ENCODE data around the gene CCDC40. TPM values are rescaled to one million over a fixed set of nuclear protein-coding genes. Genes with fewer than 3 reads are reported as not detected.
"Not testable (repeated sequence)": the region's sequence is repeated elsewhere in the genome, so short reads cannot be mapped to it uniquely, and the experiment has no call there.

CCDC40 gene
- total RNA-seq, 1 donor from 2014 or later = 5.8 TPM

DNA sequence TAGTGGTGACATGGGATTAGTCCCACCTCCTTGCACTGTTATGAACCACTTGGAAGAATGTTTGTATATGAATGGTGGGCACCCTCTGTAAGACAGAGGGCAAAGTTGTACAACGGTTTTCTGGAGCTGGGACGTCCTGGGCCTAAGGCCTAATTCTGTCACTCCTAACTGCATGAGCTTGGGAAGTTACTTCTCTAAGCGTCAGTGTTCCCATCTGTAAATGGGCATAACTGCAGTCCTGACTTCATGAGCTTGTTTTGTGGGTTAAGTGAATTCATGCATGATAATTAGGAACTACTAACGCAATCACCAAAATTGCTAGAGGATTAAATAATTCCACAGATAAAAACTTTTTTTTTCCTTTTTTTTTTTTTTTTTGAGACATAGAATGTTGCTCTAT, 2.6 kb upstream of the CCDC40 start:
- intact Hi-C loops (cut with micrococcal nuclease) = no loop called here
- no peak for ATAC-seq
- DNase-seq = no peak

DNA sequence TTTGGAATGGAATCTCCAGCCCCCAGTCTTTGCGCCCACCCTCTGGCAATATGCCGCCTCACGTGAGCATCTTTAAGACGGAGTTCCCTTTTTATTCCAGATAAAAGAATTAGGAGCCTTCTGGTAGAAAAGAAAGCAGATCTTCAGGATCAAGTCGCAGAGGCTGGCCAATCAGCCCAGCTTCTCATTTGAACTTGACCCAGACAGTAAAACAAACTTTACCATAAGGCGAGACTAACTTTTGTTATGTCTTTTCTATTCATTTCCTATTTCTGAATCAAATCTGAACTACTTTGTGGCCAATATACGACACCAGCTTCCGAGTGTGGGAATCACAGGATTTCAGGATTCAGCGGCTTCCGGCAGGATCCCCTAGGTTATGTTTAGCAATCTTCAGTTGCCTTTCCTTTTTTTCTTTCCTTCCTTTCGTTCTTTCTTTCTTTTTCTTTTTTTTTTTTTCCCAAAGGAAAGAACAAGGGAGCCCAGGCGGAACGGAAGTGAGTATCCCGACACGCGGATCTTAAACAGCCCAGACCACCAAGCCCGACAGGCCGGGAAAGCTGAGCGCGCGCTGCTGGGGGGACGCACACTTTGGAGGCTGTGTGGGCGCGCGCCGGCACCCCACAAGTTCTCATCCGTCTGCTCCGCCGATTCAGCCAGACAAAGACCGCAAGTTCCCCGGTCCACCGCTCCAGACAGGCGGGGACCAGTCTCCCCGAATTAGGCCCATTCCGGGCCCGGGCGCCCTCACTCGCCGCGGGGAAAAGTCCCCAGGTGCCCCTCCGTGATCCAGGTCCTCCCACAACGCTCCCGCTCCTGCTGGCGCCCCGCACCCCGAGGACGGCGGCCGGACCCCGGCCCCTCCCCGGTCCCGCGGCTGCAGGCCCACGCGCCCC, 1.4 kb upstream of the CCDC40 start:
- intact Hi-C loops (cut with micrococcal nuclease) = no loop called here
- ATAC-seq (no peak), DNase-seq (peak; percentile 56)

DNA sequence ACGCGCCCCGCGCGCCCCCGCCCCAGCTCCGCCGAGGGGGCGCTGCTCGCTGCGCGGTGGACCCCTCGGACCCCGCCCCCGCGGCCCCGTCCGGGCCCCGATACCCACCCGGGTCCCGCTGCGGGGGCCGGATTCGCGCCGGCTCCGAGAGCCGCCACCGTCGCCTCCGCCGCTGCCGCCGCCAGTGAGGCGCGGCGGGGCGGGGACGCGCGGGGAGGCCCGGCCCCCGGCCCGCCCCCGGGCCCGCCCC, 830 bp upstream of the CCDC40 start, which contains the start of gene TBC1D16:
Gene TBC1D16 (minus strand): TSS at position 186 of the 250 bp plus-strand sequence. CDS start 22,325 bp downstream, outside the sequence.
- ATAC-seq (no peak), DNase-seq (no peak)
- intact Hi-C loops (cut with micrococcal nuclease) = no loop called here

DNA sequence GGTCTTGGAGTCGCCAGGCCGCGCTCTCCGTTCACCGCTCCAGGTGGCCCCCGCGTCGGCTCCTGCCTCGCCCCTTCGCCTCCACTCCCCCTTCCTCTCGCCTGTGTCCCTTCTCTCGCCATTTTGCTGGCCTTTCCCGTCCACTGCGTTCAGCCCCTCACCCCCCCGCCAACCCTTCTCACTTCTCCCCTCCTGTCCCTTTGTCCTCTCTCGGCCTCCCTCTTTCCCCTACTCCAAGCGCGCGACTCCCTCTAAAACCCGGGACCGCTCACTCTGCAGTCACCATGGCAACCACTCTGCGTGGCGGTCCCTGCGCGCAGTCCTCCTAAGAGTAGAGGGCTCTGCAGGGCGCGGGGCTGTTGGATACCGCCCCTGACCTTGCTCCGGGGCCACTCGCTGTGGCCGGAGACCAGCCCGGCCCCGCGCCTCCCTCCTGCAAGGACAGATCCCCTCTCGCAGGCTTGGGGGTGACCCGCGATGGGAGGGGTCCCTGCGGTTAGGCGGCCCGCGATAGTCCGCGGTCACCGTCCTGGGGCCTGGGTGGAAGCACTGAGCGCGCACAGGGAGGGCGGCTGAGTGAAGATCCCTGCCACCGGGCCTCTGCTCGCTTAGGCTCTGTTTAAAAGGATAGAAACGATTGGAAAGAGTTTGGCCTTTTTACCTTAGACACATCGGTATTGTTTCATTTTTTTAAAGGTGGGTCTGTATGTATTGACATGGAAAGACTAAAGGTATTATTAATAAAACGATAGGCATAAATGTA, 454 bp downstream of the CCDC40 start:
- peak; percentile 39 for ATAC-seq
- intact Hi-C loops (cut with micrococcal nuclease) = no loop called here
- DNase-seq = peak; percentile 54

DNA sequence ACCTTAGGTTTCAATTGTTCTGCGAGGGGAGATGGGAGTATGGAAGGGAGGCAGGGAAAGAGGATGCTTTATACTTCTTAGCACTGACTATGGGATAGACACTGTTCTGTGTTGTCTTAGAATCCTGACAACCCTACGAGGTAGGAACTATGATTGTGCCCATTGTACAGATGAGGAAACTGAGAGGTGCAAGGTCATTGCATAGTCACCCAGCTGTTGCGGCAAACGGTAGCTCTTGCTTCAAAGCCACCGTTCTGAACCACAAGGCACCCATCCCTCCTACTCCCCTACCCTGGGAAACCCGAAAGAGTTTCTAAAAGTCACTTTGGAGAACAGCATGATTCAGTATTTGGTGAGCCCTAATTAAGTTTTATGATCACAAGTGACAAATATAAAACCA, 7.5 kb downstream of the CCDC40 start:
- no peak for ATAC-seq
- intact Hi-C loops (cut with micrococcal nuclease) = no loop called here
- no peak for DNase-seq

DNA sequence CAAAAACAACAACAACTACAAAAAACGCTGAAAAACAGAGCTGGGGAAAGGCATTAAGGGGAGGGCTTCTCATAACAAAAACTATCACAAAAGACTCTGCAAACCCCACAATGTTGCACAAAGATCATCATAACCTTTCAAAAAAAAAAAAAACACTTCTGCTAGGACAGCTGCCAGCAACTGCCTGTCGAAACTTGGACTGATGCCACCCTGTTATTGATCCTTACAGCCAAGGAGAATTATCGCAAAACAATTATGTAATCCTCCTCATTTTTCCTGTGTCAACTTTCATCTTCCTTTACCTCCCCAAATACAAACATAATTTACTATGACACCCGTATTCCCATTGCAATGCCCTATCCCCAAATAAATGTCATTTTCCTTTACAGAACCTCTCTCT, 9.3 kb downstream of the CCDC40 start:
- no peak for DNase-seq
- intact Hi-C loops (cut with micrococcal nuclease) = no loop called here
- ATAC-seq = no peak

DNA sequence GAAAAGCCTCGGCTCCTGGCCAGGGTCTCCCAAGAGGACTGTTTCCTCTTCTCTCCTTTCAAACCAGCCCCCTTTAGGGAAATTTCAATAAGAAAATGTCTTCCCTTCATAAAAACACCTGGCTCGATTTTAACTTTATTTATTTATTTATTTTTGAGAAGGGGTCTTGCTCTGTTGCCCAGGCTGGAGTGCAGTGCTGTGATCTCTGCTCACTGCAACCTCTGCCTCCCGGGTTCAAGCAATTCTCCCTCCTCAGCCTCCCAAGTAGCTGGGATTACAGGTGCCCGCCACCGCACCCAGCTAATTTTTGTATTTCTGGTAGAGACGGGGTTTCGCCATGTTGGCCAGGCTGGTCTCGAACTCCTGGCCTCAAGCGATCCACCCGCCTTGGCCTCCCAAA, 10.3 kb downstream of the CCDC40 start:
- intact Hi-C loops (cut with micrococcal nuclease) = not testable (repeated sequence)

DNA sequence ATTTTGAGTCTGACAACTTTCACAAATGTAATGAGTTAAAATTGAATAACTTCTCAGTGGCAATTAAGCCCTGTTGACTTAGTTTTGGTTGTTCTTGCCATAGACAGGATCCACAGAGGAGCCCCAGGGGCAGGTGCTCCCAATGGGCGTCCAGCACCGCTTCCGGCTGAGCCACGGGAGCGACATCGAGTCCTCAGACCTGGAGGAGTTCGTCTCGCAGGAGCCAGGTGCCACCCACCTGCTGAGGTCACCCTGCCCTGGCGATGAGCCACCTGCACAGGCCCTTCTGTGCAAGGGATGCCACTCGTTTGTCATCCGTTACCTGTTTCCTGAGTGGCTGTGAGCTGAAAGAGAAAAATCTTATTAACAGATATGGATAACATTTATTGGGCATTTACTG, 10.7 kb downstream of the CCDC40 start:
- ATAC-seq (no peak), DNase-seq (no peak)
- intact Hi-C loops (cut with micrococcal nuclease) = no loop called here

More for the DNA sequence above, 10.3 kb downstream of the CCDC40 start:
- not testable (repeated sequence) for ATAC-seq, DNase-seq

DNA sequence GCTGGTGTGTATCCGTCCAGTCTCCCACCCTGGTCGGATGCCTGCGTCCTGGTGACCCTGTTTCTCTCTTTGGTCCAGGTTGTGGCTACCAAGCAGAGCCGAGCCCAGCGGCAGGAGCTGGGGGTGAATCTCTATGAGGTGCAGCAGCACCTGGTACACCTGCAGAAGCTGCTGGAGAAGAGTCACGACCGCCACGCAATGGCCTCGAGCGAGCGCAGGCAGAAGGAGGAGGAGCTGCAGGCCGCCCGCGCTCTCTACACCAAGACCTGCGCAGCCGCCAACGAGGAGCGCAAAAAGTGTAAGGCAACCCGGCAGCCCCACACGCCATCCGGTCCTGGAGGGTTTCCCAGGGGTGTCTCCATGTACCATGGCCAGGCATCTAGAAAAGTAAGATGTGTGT, 13.5 kb downstream of the CCDC40 start:
- intact Hi-C loops (cut with micrococcal nuclease) = no loop called here
- ATAC-seq (no peak), DNase-seq (no peak)

DNA sequence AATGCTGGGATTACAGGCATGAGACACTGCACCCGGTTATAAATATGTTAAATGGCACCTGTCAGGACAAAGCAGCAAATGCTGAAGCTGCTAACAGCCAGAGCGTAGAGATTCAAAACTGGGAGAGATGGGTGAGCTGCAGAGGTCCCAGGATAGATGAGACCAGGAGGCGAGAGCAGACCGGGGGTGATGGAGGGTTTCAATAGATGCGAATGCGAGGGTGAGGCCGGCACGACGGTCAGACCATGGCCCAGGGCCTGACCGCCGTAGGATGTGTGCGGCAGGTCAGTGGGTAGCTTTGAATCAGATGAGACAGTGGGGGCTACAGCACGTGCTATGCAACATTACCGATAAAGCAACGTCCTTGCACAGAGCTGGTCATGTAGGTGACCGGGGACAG, 14.3 kb downstream of the CCDC40 start:
- ATAC-seq = no peak
- DNase-seq = no peak
- intact Hi-C loops (cut with micrococcal nuclease) = no loop called here

DNA sequence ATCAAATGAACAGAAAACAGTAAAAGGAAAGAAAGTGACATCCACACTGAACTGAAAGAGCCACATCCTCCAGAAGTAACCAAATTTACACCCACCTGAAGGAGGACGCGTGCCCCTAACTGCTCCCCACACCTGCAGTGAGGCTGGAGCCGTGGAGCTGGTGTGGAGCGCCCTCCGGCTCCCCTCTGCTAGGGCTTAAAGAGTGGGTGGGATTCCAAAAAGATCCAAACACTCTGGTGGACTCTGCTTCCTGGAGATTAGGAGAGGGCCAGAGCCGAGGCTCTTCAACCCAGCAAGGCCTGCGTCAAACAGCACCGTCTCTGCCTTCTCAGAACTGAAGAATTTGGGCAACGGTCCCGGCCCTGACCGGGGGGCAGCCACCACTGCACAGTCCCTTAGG, 15.2 kb downstream of the CCDC40 start:
- ATAC-seq (no peak), DNase-seq (no peak)
- intact Hi-C loops (cut with micrococcal nuclease) = no loop called here

DNA sequence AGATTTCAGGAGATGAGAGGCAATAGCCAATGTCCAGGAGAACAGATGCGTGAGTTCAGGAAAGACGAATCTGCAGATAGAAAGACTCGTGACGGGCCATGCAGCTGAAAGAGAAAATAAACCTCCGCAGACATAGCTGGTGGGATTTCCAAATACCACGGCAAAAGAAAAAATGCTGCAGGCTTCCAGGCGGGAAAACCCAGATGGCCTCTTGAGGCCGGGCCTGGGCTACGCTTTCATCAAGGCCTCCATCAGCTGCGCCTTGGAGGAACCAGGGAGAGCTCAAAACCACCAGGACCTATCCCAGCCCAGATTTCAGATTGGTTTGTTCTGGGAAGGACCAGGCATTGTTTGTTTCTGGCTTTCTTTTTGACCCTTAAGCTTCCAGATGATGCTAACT, 16.7 kb downstream of the CCDC40 start:
- intact Hi-C loops (cut with micrococcal nuclease) = no loop called here

DNA sequence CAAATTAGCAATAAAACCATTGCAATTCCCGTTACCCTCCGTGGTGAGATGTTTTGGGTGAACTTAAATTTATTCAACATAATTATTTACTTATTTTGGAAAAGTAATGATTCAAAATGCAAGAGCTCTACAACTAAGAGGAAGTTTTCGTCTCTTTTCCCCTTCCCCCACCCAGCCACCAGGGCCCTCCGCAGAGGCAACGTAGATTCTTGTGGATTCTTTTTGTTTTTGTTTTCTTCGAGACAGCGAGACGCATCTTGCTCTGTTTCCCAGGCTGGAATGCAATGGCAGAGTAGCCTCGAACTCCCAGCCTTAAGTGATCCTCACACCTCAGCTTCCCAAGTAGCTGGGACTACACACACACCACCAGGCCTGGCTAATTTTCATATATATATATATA, 19.2 kb downstream of the CCDC40 start:
- DNase-seq = no peak
- intact Hi-C loops (cut with micrococcal nuclease) = no loop called here
- ATAC-seq = no peak

More for the DNA sequence above, 16.7 kb downstream of the CCDC40 start:
- ATAC-seq (no peak), DNase-seq (no peak)

DNA sequence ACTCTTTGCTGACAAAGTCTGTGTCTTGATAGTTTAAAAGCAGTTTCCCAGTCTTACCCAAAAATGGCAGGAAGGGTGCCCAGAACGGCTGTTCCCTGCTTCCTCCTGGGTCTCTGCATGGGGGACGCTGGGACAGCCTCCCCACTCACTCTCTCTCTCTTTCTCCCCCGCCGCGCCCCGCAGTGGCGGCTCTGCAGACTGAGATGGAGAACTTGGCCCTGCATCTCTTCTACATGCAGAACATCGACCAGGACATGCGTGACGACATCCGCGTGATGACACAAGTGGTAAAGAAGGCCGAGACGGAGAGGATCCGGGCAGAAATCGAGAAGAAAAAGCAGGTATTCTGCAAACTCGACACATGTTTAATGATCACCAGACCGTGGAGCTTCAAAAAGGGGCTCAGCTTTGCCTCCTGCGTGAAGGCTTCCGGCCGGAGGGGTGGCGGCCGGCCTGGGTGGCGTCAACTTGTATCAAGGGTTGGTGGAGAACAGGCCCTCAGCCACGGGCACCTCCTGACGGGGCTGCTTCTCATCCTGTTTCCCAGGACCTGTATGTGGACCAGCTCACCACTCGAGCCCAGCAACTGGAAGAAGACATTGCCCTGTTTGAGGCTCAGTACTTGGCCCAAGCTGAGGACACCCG, 22.0 kb downstream of the CCDC40 start:
- intact Hi-C loops (cut with micrococcal nuclease) = no loop called here
- DNase-seq (no peak), ATAC-seq (no peak)

DNA sequence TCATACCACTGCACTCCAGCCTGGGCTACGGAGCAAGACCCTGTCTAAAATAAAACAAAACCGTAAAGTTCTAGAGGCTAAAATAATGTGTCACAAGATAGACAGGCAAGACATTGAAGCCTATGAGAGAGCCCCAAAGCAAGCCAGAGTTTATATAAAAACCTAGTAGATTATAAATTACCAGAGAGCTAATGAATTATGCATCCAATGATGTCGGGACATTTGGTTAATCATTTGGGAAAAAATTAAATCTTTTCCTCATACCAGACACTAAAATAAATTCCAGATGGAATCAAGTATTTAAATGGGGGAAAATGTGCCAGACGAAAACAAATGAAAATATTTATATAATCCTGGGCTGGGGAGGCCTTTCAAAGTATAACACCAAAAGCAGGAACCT, 24.2 kb downstream of the CCDC40 start:
- no peak for DNase-seq
- intact Hi-C loops (cut with micrococcal nuclease) = no loop called here
- no peak for ATAC-seq

DNA sequence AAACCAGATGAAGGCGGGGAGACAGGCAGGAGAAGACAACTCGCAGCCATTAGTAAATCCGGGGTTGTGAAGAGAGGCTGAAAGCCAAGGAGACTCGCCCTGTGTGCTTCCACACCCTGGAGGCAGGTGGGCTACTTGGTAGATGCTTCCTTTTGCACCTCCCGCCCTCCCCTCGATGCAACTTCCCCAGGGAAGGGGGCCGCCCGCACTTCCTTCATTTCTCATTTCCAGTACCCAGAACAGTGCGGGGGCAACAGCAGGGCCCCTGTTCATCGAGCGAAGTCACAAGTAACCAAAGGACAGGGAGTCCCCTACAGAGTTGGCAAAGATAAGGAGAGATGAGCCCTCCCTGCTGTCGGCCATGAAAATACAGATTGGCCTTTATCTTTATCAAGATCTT, 25.0 kb downstream of the CCDC40 start:
- ATAC-seq = no peak
- intact Hi-C loops (cut with micrococcal nuclease) = no loop called here

DNA sequence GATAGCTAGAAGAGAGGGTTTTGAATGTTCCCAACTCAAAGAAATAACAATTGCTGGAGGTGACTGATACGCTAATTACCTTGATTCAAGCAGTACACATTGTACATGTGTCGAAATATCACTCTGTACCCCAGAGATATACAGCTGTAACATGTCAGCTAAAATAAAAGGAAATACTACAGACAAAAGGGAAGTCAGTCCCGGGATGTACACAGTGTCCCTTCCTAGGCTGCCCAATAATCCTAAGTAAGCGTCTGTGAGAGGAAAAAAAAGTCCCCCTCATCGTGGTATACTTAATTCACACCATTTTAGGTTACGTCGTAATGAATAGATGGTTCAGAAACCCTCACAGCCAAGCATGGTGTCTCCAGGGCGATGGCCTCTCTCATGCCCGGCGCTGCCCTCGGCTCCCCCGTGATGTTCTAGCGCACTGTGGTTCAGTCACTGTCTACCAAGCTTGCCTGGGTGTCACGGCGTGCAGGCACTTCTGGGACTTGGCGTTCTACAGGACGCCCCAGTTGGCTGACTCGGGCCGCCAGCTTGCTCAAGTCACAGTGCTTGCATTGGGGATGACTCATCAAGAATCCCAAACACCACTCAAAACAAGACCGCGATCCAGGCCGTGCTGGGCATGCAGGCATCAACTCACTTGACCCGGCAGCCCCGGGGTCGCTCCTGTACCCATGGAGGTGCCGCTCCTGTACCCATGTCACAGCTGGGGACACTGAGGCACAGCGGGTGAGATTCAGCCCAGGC, 27.6 kb downstream of the CCDC40 start:
- peak; percentile 62 for ATAC-seq
- peak; percentile 52 for DNase-seq
- intact Hi-C loops (cut with micrococcal nuclease) = no loop called here

More for the DNA sequence above, 25.0 kb downstream of the CCDC40 start:
- DNase-seq = no peak

DNA sequence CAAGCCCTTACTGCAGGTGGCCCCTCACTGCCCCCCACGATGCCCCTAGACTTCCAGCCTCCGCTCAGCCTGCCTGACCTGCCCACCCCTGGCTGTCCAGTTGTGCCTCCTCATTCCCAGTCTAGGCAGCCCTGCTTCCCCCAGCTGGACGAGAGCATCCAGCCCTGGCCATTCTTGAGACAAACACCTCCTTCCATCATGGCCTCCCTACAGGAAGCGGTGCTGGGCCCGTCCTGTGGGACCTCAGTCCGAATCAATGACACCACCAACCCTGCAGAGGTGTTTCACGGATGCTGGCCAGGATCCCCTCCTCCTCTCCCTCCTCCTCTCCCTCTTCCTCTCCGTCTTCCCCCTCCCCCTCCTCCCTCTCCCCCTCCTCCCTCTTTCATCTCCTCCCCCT, 28.3 kb downstream of the CCDC40 start:
- intact Hi-C loops (cut with micrococcal nuclease) = no loop called here
- no peak for ATAC-seq
- DNase-seq = no peak

DNA sequence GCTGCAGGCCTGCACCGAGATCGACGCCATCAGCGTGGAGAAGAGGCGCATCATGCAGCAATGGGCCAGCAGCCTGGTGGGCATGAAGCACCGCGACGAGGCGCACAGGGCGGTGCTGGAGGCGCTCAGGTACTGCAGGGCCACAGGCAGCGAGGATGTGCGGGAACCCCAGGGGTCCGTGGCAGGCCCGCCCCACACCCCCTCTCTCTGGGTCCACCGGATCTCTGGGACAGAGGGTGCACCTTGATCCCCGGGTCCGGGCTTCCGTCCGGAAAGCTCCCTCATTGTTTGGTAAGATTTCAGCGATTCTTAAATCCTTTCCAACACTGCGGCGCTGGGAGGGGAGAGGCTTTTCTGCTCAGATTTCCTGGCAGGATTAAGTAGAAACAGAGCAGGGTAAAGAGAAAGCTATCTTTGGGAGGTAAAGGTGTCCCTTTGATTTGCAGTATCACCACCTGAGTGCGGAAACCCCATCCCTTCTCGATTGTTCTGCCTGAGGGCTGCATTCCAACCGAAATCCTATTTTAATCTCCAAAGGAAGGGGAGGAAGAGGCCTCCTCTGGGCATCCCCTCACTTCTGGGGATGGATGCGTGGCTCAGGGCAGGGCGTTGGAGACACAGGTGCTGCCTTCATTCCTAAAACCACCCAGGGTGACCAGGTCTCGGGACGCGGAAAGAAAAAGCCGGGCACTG, 29.2 kb downstream of the CCDC40 start:
- no peak for DNase-seq
- intact Hi-C loops (cut with micrococcal nuclease) = no loop called here
- ATAC-seq = no peak
